Testis (tissue), 3 donors: ENCODE measurements around the gene DPEP1. TPM values are rescaled to one million over a fixed set of nuclear protein-coding genes. Genes with fewer than 3 reads are reported as not detected.

Experiments used
- DNase-seq: peaks from one replicate; pipeline ENCODE4 v3.0.0-alpha.2; 2019
- H3K27ac ChIP-seq, 2 donors: fragments of 200-600 bp; sonication (generic); one replicate each; pipeline ENCODE4 v1.5.1; 2019
- H3K27me3 ChIP-seq: fragments of 200-600 bp; sonication (generic); one replicate; pipeline ENCODE4 v1.5.1; 2019
- H3K36me3 ChIP-seq: fragments of 200-600 bp; sonication (generic); one replicate; pipeline ENCODE4 v1.5.1; 2017; ENCODE audit warnings: low read depth; ENCODE audit errors: missing control alignments
- H3K4me1 ChIP-seq: fragments of 200-600 bp; sonication (generic); one replicate; pipeline ENCODE4 v1.5.1; 2019
- H3K4me3 ChIP-seq, 2 donors: fragments of 200-600 bp; sonication (generic); one replicate each; pipeline ENCODE4 v1.5.1; 2017 to 2019
- H3K9me3 ChIP-seq: fragments of 200-600 bp; sonication (generic); one replicate; pipeline ENCODE4 v1.5.1; 2017
- POLR2A ChIP-seq: fragments of 450-650 bp; IDR thresholded peaks from one replicate; pipeline ENCODE4 v1.6.1; 2017; ENCODE audit warnings: antibody characterized with exemption, mild to moderate bottlenecking, moderate library complexity
- whole genome bisulfite sequencing, 2 donors: methylation state at CpG; one replicate each; pipeline ENCODE4 v1.1.5; 2018; 5-methylcytosine and 5-hydroxymethylcytosine counted together
- intact Hi-C: fragments of 100-400 bp; cut with DNase I; formaldehyde crosslinking; loops from one replicate; pipeline ENCODE4 v1.15.1; 2023; ENCODE audit warnings: low total_unique reads
- polyA plus RNA-seq: library from polyadenylated mRNA; stranded (reverse); fragments of 350-450 nt; fragmentation: Illumina TruSeq; extraction: RNeasy Lipid Tissue Mini Kit (QIAGEN cat#74804); gene quantifications from one replicate; pipeline ENCODE4 v1.2.3, GENCODE V29; 2014; ENCODE audit warnings: low read depth, low replicate concordance; ENCODE audit not compliant: insufficient read depth
- total RNA-seq, 2 donors: library from RNA; depleted of rRNA; stranded (reverse); fragments of >200 nt; gene quantifications; one replicate each; pipeline ENCODE4 v1.2.3, GENCODE V29; 2016
- TF ChIP-seq, protein P1 (sequence below), 3 experiments: fragments of 450-650 bp in 2 of 3; fragments of 200-600 bp in 1 of 3; sonication (generic) in 1 of 3; IDR thresholded peaks; one replicate each; pipeline ENCODE4 v1.5.1; 2016 to 2019; ENCODE audit warnings: antibody characterized with exemption in 3 of 3, mild to moderate bottlenecking in 2 of 3, moderate library complexity in 1 of 3

DPEP1 gene
- total and polyA plus RNA-seq, 3 donors from 2014 or later: 105 to 256 (median 125) TPM

DNA sequence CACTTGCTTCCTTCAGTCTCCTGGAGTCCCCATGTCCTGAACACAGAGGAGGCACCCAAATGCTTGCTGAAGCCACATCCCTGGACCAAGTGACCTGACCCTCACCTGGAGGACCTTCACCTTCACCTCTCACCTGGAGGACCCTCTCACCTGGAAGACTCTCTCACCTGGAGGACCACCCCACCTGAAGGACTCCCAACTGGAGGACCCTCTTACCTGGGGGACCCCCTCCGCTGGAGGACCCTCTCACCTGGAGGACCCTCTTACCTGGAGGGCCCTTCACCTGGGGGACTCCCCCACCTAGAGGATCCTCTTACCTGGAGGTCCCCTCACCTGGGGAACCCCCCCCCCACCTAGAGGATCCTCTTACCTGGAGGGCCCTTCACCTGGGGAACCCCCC is 72.5 kb downstream of the DPEP1 start:
- Histone ChIP-seq H3K36me3 (no peaks in the 10 kb centered on the region), H3K4me3 (peak overlapping the region in 1 of 2 donors; percentile 75), H3K27me3 (no peaks in the 10 kb centered on the region), H3K27ac (no peak overlapping the region), H3K4me1 (peaks cover 7% of the 10 kb centered on the region), H3K9me3 (no peaks in the 10 kb centered on the region)
- 100% methylated on average over 1 of the region's 1 CpG; no CpG with 5 or more reads in 1 of the 2 donors for WGBS, 2 donors
- no peak for TF ChIP-seq POLR2A
- intact Hi-C loops: no loop called here
- no peak for DNase-seq

DNA sequence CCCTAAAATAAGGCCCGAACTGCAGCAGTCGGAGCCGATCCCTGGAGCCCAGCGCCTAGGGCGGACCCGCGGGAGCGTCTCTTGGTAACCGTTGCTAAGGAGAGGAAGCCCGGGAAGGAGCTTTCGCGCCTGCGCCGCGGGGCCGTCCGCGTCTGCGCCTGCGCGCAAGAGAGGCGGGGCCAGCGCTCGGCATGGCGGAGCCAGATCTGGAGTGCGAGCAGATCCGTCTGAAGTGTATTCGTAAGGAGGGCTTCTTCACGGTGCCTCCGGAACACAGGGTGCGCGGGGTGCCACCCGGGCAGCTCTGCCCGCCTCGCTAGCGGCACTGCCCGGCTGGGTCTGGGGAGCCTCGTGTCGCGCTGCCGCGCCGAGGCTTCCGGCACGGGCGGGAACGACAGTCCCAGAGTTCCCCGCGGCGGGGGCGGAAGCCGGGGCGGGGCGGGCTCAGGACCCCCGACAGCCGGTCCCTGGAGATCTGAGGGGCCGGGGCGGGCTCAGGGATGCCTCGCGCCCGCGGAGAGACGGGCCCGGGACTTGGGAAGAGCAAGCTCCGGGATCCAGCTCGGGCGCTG is 73.2 kb downstream of the DPEP1 start, which contains the start of gene CDK10:
CDK10 (plus strand) TSS at position 170 of the 572 bp plus-strand sequence; CDS start at position 192, 22 bp downstream.
- intact Hi-C loops: no loop called here
- WGBS, 2 donors: 0 to 1% methylated on average over 8 to 64 of the region's 67 CpGs
- peak within 1 kb of the TSS; percentile 75 to 80 for H3K4me3 ChIP-seq
- no peaks in the 10 kb centered on the region for H3K9me3 ChIP-seq
- H3K27me3 ChIP-seq: no peaks in the 10 kb centered on the region
- peaks cover 7% of the 10 kb centered on the region for H3K4me1 ChIP-seq
- no peaks in the 10 kb centered on the region for H3K36me3 ChIP-seq
- peak; percentile 92 for DNase-seq
- TF ChIP-seq, protein P1, sequence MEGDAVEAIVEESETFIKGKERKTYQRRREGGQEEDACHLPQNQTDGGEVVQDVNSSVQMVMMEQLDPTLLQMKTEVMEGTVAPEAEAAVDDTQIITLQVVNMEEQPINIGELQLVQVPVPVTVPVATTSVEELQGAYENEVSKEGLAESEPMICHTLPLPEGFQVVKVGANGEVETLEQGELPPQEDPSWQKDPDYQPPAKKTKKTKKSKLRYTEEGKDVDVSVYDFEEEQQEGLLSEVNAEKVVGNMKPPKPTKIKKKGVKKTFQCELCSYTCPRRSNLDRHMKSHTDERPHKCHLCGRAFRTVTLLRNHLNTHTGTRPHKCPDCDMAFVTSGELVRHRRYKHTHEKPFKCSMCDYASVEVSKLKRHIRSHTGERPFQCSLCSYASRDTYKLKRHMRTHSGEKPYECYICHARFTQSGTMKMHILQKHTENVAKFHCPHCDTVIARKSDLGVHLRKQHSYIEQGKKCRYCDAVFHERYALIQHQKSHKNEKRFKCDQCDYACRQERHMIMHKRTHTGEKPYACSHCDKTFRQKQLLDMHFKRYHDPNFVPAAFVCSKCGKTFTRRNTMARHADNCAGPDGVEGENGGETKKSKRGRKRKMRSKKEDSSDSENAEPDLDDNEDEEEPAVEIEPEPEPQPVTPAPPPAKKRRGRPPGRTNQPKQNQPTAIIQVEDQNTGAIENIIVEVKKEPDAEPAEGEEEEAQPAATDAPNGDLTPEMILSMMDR (IDR thresholded peaks at IDR 0.05): no peak
- TF ChIP-seq POLR2A: peak; percentile 42
- H3K27ac ChIP-seq: peak within 1 kb of the TSS; percentile 75 to 87

DNA sequence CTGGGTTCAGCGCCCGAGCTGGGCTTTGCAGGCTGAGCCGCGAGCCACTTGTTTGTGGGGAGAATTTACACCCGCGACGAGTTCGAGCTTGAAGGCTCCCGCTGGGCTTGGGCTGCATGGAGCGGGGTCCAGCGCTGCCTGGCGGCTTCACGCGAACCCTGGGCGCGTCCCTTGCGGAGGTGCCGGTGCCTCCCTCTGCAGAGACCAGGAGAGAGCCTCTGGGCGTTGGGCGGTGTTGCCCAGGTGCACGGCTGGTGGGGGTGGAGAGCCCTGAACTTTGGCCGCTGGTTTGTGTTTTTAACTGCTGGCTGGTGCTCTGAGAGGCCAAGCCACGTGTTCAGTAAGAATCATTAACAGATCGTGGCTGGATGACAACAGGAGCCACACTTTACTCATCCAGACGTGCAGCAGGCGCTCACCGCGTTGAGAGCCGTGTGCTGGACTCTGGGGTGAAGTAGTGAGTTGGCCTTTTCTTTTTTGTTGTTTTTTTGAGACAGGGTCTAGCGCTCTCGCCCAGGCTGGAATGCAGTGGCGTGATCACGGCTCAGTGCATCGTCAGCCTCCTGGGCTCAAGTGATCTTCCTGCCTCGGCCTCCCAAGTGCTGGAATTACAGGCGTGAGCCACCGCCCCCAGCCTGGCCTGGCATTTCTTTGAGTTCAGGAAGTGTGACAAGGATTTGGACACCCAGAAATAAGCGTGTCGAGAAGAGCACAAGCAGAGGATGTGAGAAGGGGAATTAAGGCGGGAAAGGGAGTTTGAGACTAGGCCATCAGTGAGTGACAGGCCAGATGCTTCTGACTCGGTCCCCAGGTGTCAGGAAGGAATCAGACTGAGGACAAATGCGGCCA is 73.9 kb downstream of the DPEP1 start:
- Histone ChIP-seq H3K4me3 (peak overlapping the region; percentile 75 to 80), H3K27me3 (no peaks in the 10 kb centered on the region), H3K4me1 (peaks cover 7% of the 10 kb centered on the region), H3K36me3 (no peaks in the 10 kb centered on the region), H3K27ac (peak overlapping the region; percentile 75 to 87), H3K9me3 (no peaks in the 10 kb centered on the region)
- intact Hi-C loops: no loop called here
- TF ChIP-seq, protein P1 (IDR thresholded peaks at IDR 0.05): no peak
- no peak for TF ChIP-seq POLR2A
- no peak for DNase-seq
- 11 to 19% methylated on average over 21 to 42 of the region's 42 CpGs for WGBS, 2 donors

Other genes starting within 250 kb of the DPEP1 start
- 100 to 1,000 TPM; 150 to 187 TPM for gene ANKRD11, start 123.1 kb upstream of the DPEP1 start, total RNA-seq
- gene ANKRD11, start 123.1 kb upstream of the DPEP1 start, polyA plus RNA-seq: 49.7 TPM
- 100 to 1,000 TPM; 275 to 307 TPM for gene SPG7, start 105.2 kb upstream of the DPEP1 start, total RNA-seq
- 97.9 TPM for gene SPG7, start 105.2 kb upstream of the DPEP1 start, polyA plus RNA-seq
- gene RPL13, start 53.0 kb upstream of the DPEP1 start, total RNA-seq: 1,000 to 10,000 TPM; 1,952 to 3,862 TPM
- gene RPL13, start 53.0 kb upstream of the DPEP1 start, polyA plus RNA-seq: 1,947 TPM
- gene CPNE7, start 37.9 kb upstream of the DPEP1 start, total RNA-seq: 10 to 100 TPM; 12.5 to 15.0 TPM
- 3.3 TPM for gene CPNE7, start 37.9 kb upstream of the DPEP1 start, polyA plus RNA-seq
- 100 to 1,000 TPM; 106 to 123 TPM for gene CHMP1A, start 44.1 kb downstream of the DPEP1 start, total RNA-seq
- 90.0 TPM for gene CHMP1A, start 44.1 kb downstream of the DPEP1 start, polyA plus RNA-seq
- gene SPATA33, start 44.2 kb downstream of the DPEP1 start, total RNA-seq: 10 to 100 TPM; 45.8 to 85.0 TPM
- gene SPATA33, start 44.2 kb downstream of the DPEP1 start, polyA plus RNA-seq: 201 TPM
- gene CDK10, start 73.0 kb downstream of the DPEP1 start, total RNA-seq: 10 to 100 TPM; 77.1 to 88.3 TPM
- gene CDK10, start 73.0 kb downstream of the DPEP1 start, polyA plus RNA-seq: 68.0 TPM
- 10 to 100 TPM; 13.9 to 14.4 TPM for gene SPATA2L, start 88.1 kb downstream of the DPEP1 start, total RNA-seq
- 4.9 TPM for gene SPATA2L, start 88.1 kb downstream of the DPEP1 start, polyA plus RNA-seq
- 10 to 100 TPM; 22.4 to 25.0 TPM for gene VPS9D1, start 107.3 kb downstream of the DPEP1 start, total RNA-seq
- 26.9 TPM for gene VPS9D1, start 107.3 kb downstream of the DPEP1 start, polyA plus RNA-seq
- gene ZNF276, start 107.9 kb downstream of the DPEP1 start, total RNA-seq: 10 to 100 TPM; 37.8 to 48.4 TPM
- gene ZNF276, start 107.9 kb downstream of the DPEP1 start, polyA plus RNA-seq: 31.0 TPM
- gene FANCA, start 203.0 kb downstream of the DPEP1 start, total RNA-seq: 100 to 1,000 TPM in 1 of 2 donors, 10 to 100 TPM in 1; 73.2 to 112 TPM
- gene FANCA, start 203.0 kb downstream of the DPEP1 start, polyA plus RNA-seq: 48.1 TPM
- gene SPIRE2, start 214.8 kb downstream of the DPEP1 start, total RNA-seq: 10 to 100 TPM; 20.9 to 31.3 TPM
- 11.5 TPM for gene SPIRE2, start 214.8 kb downstream of the DPEP1 start, polyA plus RNA-seq